Measurements from ENCODE around the gene NSUN3. TPM values are rescaled to one million over a fixed set of nuclear protein-coding genes. Genes with fewer than 3 reads are reported as not detected.
A peak's percentile ranks its signal among the peaks of the same experiment; 100 is the strongest.

NSUN3 gene
- total RNA-seq, 1 experiment from 2014 or later: 14.4 TPM

- DNase-seq (ENCODE audit: low read depth, low spot score) (no peak), ATAC-seq (0 out of 2 replicates have a peak, but pooled peaks have one; percentile 34)
- no TSS peak for BruUV-seq (replicated peaks)
- Histone ChIP-seq H3K4me3 (ENCODE audit: low read depth in 2 of 2, low read length in 2 of 2) (no peak overlapping the region), H3K27me3 (ENCODE audit: control insufficient read depth, insufficient read depth, low read length) (no peaks in the 10 kb centered on the region), H3K36me3 (ENCODE audit: control insufficient read depth, insufficient read depth, low read length) (no peaks in the 10 kb centered on the region), H3K9me3 (ENCODE audit: control insufficient read depth, insufficient read depth, low read depth, low read length) (no peaks in the 10 kb centered on the region), H3K27ac (ENCODE audit: low read length) (no peak overlapping the region), H3K4me1 (ENCODE audit: control insufficient read depth, insufficient read depth, low read length) (no peaks in the 10 kb centered on the region; the same call in 1 of the 2 replicates)
- TF ChIP-seq TCF7L2 (IDR thresholded peaks at IDR 0.05; ENCODE audit: low read depth, low read length) (no peak), REST (IDR thresholded peaks at IDR 0.05; ENCODE audit: insufficient read depth in 1 of 2, low read depth in 2 of 2, low read length in 1 of 2) (no peak), SIN3A (IDR thresholded peaks at IDR 0.05; ENCODE audit: borderline replicate concordance, insufficient read depth, low read depth, low read length) (no peak), CTCF (IDR thresholded peaks at IDR 0.05) (no peak), POLR2AphosphoS5 (IDR thresholded peaks at IDR 0.05; ENCODE audit: low read depth, low read length) (no peak)
- ChIA-PET POLR2A (no interaction called here), CTCF (no interaction called here)
- intact Hi-C loops (cut with micrococcal nuclease; ENCODE audit: unreplicated experiment): no loop called here
- in situ Hi-C loops (cut with HindIII; ENCODE audit: low pct_unique_long_range_greater_than_20kb, low sequenced_read_pairs): no loop called here
Observed at GRCh38 chr3:94024385-94024784, 38.5 kb upstream of the NSUN3 start.

GRCh38 chr3:94026623-94027022 lies 36.2 kb upstream of the NSUN3 start:
- no peak for TF ChIP-seq CTCF (IDR thresholded peaks at IDR 0.05)
- TF ChIP-seq TCF7L2 (IDR thresholded peaks at IDR 0.05; ENCODE audit: low read depth, low read length): no peak
- TF ChIP-seq REST (IDR thresholded peaks at IDR 0.05; ENCODE audit: insufficient read depth in 1 of 2, low read depth in 2 of 2, low read length in 1 of 2): no peak
- TF ChIP-seq POLR2AphosphoS5 (IDR thresholded peaks at IDR 0.05; ENCODE audit: low read depth, low read length): no peak
- TF ChIP-seq SIN3A (IDR thresholded peaks at IDR 0.05; ENCODE audit: borderline replicate concordance, insufficient read depth, low read depth, low read length): no peak
- Histone ChIP-seq H3K9me3 (ENCODE audit: control insufficient read depth, insufficient read depth, low read depth, low read length) (no peaks in the 10 kb centered on the region), H3K4me1 (ENCODE audit: control insufficient read depth, insufficient read depth, low read length) (no peaks in the 10 kb centered on the region; the same call in 1 of the 2 replicates), H3K27ac (ENCODE audit: low read length) (no peak overlapping the region), H3K4me3 (ENCODE audit: low read depth in 2 of 2, low read length in 2 of 2) (no peak overlapping the region), H3K27me3 (ENCODE audit: control insufficient read depth, insufficient read depth, low read length) (no peaks in the 10 kb centered on the region), H3K36me3 (ENCODE audit: control insufficient read depth, insufficient read depth, low read length) (no peaks in the 10 kb centered on the region)
- intact Hi-C loops (cut with micrococcal nuclease; ENCODE audit: unreplicated experiment): no loop called here
- in situ Hi-C loops (cut with HindIII; ENCODE audit: low pct_unique_long_range_greater_than_20kb, low sequenced_read_pairs): no loop called here
- DNase-seq (ENCODE audit: low read depth, low spot score) (no peak), ATAC-seq (no peak)
- POLR2A ChIA-PET: no interaction called here
- CTCF ChIA-PET: no interaction called here
- BruUV-seq (replicated peaks): no TSS peak
